CD14-positive monocyte (primary cell): Measurements from ENCODE around the gene UVRAG. TPM values are rescaled to one million over a fixed set of nuclear protein-coding genes. Genes with fewer than 3 reads are reported as not detected.

Source experiments
- DNase-seq, 3 donors: peaks; one replicate each; pipeline ENCODE4 v3.0.0-alpha.2; 2011 to 2022
- H2AFZ ChIP-seq: 2 replicates; pipeline ENCODE4 v1.6.0; 2012; ENCODE audit warnings: mild to moderate bottlenecking, low read depth, low read length, inconsistent platforms; ENCODE audit not compliant: insufficient read depth, poor library complexity, severe bottlenecking
- H3K27ac ChIP-seq, 2 donors: 1 replicate in 1 of 2; 2 replicates in 1 of 2; pipeline ENCODE4 v1.5.1; 2012 to 2013; ENCODE audit warnings: low read length in 2 of 2, control low read depth in 1 of 2, inconsistent platforms in 1 of 2, low read depth in 1 of 2, mild to moderate bottlenecking in 1 of 2
- H3K27me3 ChIP-seq, 2 donors: one replicate each; pipeline versions ENCODE4 v1.6.0 to v1.6.1; 2011 to 2013; ENCODE audit warnings: low read length in 2 of 2; ENCODE audit not compliant: control insufficient read depth in 2 of 2, insufficient read depth in 2 of 2
- H3K36me3 ChIP-seq, 2 donors: replicated peaks in 1 of 2; 1 replicate in 1 of 2; 2 replicates in 1 of 2; pipeline versions ENCODE4 v1.5.1 to v1.6.1; 2012 to 2013; ENCODE audit warnings: low read length in 2 of 2, control low read depth in 1 of 2, inconsistent platforms in 1 of 2, mild to moderate bottlenecking in 1 of 2; ENCODE audit not compliant: insufficient read depth in 2 of 2, control insufficient read depth in 1 of 2
- H3K4me1 ChIP-seq, 2 donors: 1 replicate in 1 of 2; 2 replicates in 1 of 2; pipeline versions ENCODE4 v1.5.1 to v1.6.1; 2012 to 2013; ENCODE audit warnings: low read length in 2 of 2, control low read depth in 1 of 2, inconsistent platforms in 1 of 2, mild to moderate bottlenecking in 1 of 2, moderate library complexity in 1 of 2; ENCODE audit not compliant: insufficient read depth in 2 of 2, control insufficient read depth in 1 of 2
- H3K4me2 ChIP-seq: replicated peaks from 2 replicates; pipeline ENCODE3; 2012; ENCODE audit warnings: low read length, moderate library complexity, mild to moderate bottlenecking; ENCODE audit not compliant: poor library complexity, severe bottlenecking; ENCODE audit errors: extremely low read depth
- H3K4me3 ChIP-seq, 3 experiments: fragments of 200-600 bp in 1 of 3; sonication (generic) in 1 of 3; replicated peaks in 1 of 3; 1 replicate in 2 of 3; 2 replicates in 1 of 3; pipeline ENCODE4 v1.5.1; 2011 to 2013; ENCODE audit warnings: low read length in 3 of 3, mild to moderate bottlenecking in 3 of 3, control low read depth in 2 of 3, low read depth in 2 of 3, inconsistent platforms in 1 of 3, moderate library complexity in 1 of 3
- H3K79me2 ChIP-seq: 2 replicates; pipeline ENCODE4 v1.6.0; 2012; ENCODE audit warnings: mild to moderate bottlenecking, control low read depth, inconsistent platforms, low read length, moderate library complexity; ENCODE audit not compliant: insufficient read depth
- H3K9ac ChIP-seq: 2 replicates; pipeline ENCODE4 v1.6.0; 2017; ENCODE audit warnings: low read length, mild to moderate bottlenecking; ENCODE audit not compliant: insufficient read depth, poor library complexity, severe bottlenecking
- H3K9me3 ChIP-seq, 2 donors: replicated peaks in 1 of 2; 1 replicate in 1 of 2; 2 replicates in 1 of 2; pipeline versions ENCODE4 v1.5.1 to v1.6.1; 2012 to 2013; ENCODE audit warnings: low read length in 2 of 2, control low read depth in 1 of 2; ENCODE audit not compliant: control insufficient read depth in 1 of 2, insufficient read depth in 1 of 2
- H4K20me1 ChIP-seq: 2 replicates; pipeline ENCODE4 v1.6.0; 2012; ENCODE audit warnings: mild to moderate bottlenecking, low read length, control low read depth, moderate library complexity; ENCODE audit not compliant: insufficient read depth
- H3K27ac Mint-ChIP-seq, 7 donors: one replicate each; pipeline ENCODE4 v1.8.0; 2020; ENCODE audit warnings: mild to moderate bottlenecking in 7 of 7, mixed read lengths in 7 of 7, moderate library complexity in 6 of 7, inconsistent platforms in 2 of 7
- H3K27me3 Mint-ChIP-seq, 3 donors: one replicate each; pipeline ENCODE4 v1.8.0; 2021 to 2022; ENCODE audit warnings: low read depth in 3 of 3, mild to moderate bottlenecking in 3 of 3, mixed read lengths in 3 of 3, moderate library complexity in 3 of 3, inconsistent platforms in 1 of 3
- H3K36me3 Mint-ChIP-seq, 2 donors: one replicate each; pipeline ENCODE4 v1.8.0; 2020; ENCODE audit warnings: mixed read lengths in 2 of 2, inconsistent platforms in 1 of 2, mild to moderate bottlenecking in 1 of 2
- H3K4me1 Mint-ChIP-seq: one replicate; pipeline ENCODE4 v1.8.0; 2020; ENCODE audit warnings: mild to moderate bottlenecking, mixed read lengths
- H3K4me3 Mint-ChIP-seq, 2 donors: one replicate each; pipeline ENCODE4 v1.8.0; 2020; ENCODE audit warnings: mild to moderate bottlenecking in 2 of 2, mixed read lengths in 2 of 2, moderate library complexity in 1 of 2
- H3K9me3 Mint-ChIP-seq, 7 donors: one replicate each; pipeline ENCODE4 v1.8.0; 2020 to 2022; ENCODE audit warnings: mixed read lengths in 7 of 7, mild to moderate bottlenecking in 6 of 7, moderate library complexity in 6 of 7, inconsistent platforms in 2 of 7
- CTCF ChIP-seq: fragments of 200-600 bp; IDR thresholded peaks from one replicate; pipeline ENCODE4 v1.8.0; 2022; ENCODE audit warnings: antibody characterized with exemption, mild to moderate bottlenecking
- WGBS: methylation state at CpG from one replicate; pipeline ENCODE4 v1.1.5; 2013; ENCODE audit warnings: missing lambda C conversion rate; ENCODE audit not compliant: insufficient coverage; 5-methylcytosine and 5-hydroxymethylcytosine counted together
- intact Hi-C, 2 donors: fragments of 100-400 bp; cut with micrococcal nuclease; formaldehyde crosslinking; loops; one replicate each; pipeline versions ENCODE4 v1.15.0 to v1.15.1; 2023
- polyA plus RNA-seq, 3 donors: library from polyadenylated mRNA; depleted of rRNA in 1 of 3; unstranded in 2 of 3; stranded (reverse) in 1 of 3; fragments of 300-500 nt in 2 of 3; fragments of >200 nt in 1 of 3; fragmentation: Illumina TruSeq in 2 of 3; gene quantifications; 1 replicate in 2 of 3; 2 replicates in 1 of 3; pipeline ENCODE4 v1.2.3, GENCODE V29; 2012 to 2021

The UVRAG gene
- polyA plus RNA-seq, 3 donors = 13.7 to 20.5 (median 20.0) TPM

GRCh38 chr11:76086743-76087635, 272.0 kb downstream of the UVRAG start:
- Histone ChIP-seq H3K9ac (no peak overlapping the region), H3K36me3 (peaks cover 5 to 33% of the 10 kb centered on the region in 2 donors), H3K9me3 (peaks cover 0 to 6% of the 10 kb centered on the region in 2 donors), H3K27ac (no peak overlapping the region), H2AFZ (no peak overlapping the region), H3K79me2 (no peaks in the 10 kb centered on the region), H3K4me1 (no peaks in the 10 kb centered on the region), H3K27me3 (no peaks in the 10 kb centered on the region), H4K20me1 (peaks cover 6% of the 10 kb centered on the region), H3K4me2 (no peak overlapping the region), H3K4me3 (no peak overlapping the region)
- H3K9me3 Mint-ChIP-seq = peaks cover 2 to 16% (median 8%) of the 10 kb centered on the region in 7 donors
- H3K4me3 Mint-ChIP-seq = no peak overlapping the region
- H3K4me1 Mint-ChIP-seq = peaks cover 2% of the 10 kb centered on the region
- H3K27ac Mint-ChIP-seq = no peak overlapping the region
- no peak for TF ChIP-seq CTCF
- intact Hi-C loops = no loop called here
- no peaks in the 10 kb centered on the region for H3K27me3 Mint-ChIP-seq
- no CpG with 5 or more reads among the region's 6 CpGs for WGBS
- no peak for DNase-seq
- H3K36me3 Mint-ChIP-seq = peaks cover 23 to 36% of the 10 kb centered on the region in 2 donors

- TF ChIP-seq CTCF = no peak
- Histone ChIP-seq H3K79me2 (no peaks in the 10 kb centered on the region), H2AFZ (no peak overlapping the region), H3K9ac (no peak overlapping the region), H4K20me1 (peaks cover 6% of the 10 kb centered on the region), H3K9me3 (peaks cover 0 to 6% of the 10 kb centered on the region in 2 donors), H3K4me1 (no peaks in the 10 kb centered on the region), H3K4me2 (no peak overlapping the region), H3K36me3 (peaks cover 5 to 29% of the 10 kb centered on the region in 2 donors), H3K27ac (no peak overlapping the region), H3K27me3 (no peaks in the 10 kb centered on the region), H3K4me3 (no peak overlapping the region)
- DNase-seq = no peak
- Mint-ChIP-seq H3K4me3 (no peak overlapping the region), H3K36me3 (peaks cover 25 to 34% of the 10 kb centered on the region in 2 donors), H3K9me3 (peaks cover 2 to 16% (median 8%) of the 10 kb centered on the region in 7 donors), H3K27me3 (no peaks in the 10 kb centered on the region), H3K27ac (peak overlapping the region in 1 of 7 donors; percentile 37), H3K4me1 (peaks cover 2% of the 10 kb centered on the region)
- 100% methylated on average over 2 of the region's 6 CpGs for WGBS
- intact Hi-C loops = no loop called here
Measured at GRCh38 chr11:76087749-76088148, 272.7 kb downstream of the UVRAG start.
